HepG2 (cell line): Measurements from ENCODE around the gene PIP4K2B. TPM values are rescaled to one million over a fixed set of nuclear protein-coding genes. Genes with fewer than 3 reads are reported as not detected.

Experiments
- BRCA1 ChIP-seq: sonication (generic); formaldehyde crosslinking; IDR thresholded peaks from 2 replicates; pipeline ENCODE4 v1.4.0; 2020; ENCODE audit warnings: missing genetic modification reagents
- ELF1 ChIP-seq: sonication (generic); formaldehyde crosslinking; IDR thresholded peaks from 2 replicates; pipeline ENCODE4 v1.4.0; 2020; ENCODE audit warnings: missing genetic modification reagents
- GATAD1 ChIP-seq: IDR thresholded peaks from 2 replicates; pipeline ENCODE4 v1.6.1; 2016; ENCODE audit warnings: missing genetic modification reagents, missing compliant biosample characterization
- GATAD2A ChIP-seq: IDR thresholded peaks from 2 replicates; pipeline ENCODE4 v1.6.1; 2016
- HDAC1 ChIP-seq: sonication (generic); formaldehyde crosslinking; IDR thresholded peaks from 2 replicates; pipeline ENCODE4 v1.5.1; 2020; ENCODE audit warnings: mild to moderate bottlenecking, missing genetic modification reagents
- KAT7 ChIP-seq: IDR thresholded peaks from 2 replicates; pipeline ENCODE4 v1.6.1; 2018; ENCODE audit warnings: borderline replicate concordance, missing compliant biosample characterization
- NFE2L2 ChIP-seq: fragments of 150-350 bp; IDR thresholded peaks from 2 replicates; pipeline ENCODE4 v1.6.1; 2014; ENCODE audit warnings: low read length
- RBM39 ChIP-seq: fragments of 200-400 bp; formaldehyde crosslinking; IDR thresholded peaks from one replicate; pipeline ENCODE4 v1.6.1; 2018; ENCODE audit warnings: antibody characterized with exemption, mild to moderate bottlenecking, low read depth, low read length; ENCODE audit not compliant: poor library complexity, severe bottlenecking
- RFXANK ChIP-seq: IDR thresholded peaks from 2 replicates; pipeline ENCODE4 v1.6.1; 2016
- RNF219 ChIP-seq: sonication (generic); formaldehyde crosslinking; IDR thresholded peaks from 2 replicates; pipeline ENCODE4 v1.5.0; 2020; ENCODE audit warnings: mild to moderate bottlenecking, missing genetic modification reagents
- THAP11 ChIP-seq: IDR thresholded peaks from 2 replicates; pipeline ENCODE4 v1.6.1; 2016; ENCODE audit warnings: missing biosample characterization, missing genetic modification reagents
- ZFP90 ChIP-seq: sonication (generic); formaldehyde crosslinking; IDR thresholded peaks from 2 replicates; pipeline ENCODE4 v1.8.0; 2022; ENCODE audit warnings: missing genetic modification reagents, mild to moderate bottlenecking, inconsistent platforms, borderline replicate concordance
- ZNF10 ChIP-seq: sonication (generic); formaldehyde crosslinking; IDR thresholded peaks from 2 replicates; pipeline ENCODE4 v1.4.0; 2020; ENCODE audit warnings: mild to moderate bottlenecking, low read depth, missing genetic modification reagents, borderline replicate concordance
- ZNF550 ChIP-seq: sonication (generic); formaldehyde crosslinking; IDR thresholded peaks from 2 replicates; pipeline ENCODE4 v1.4.0; 2020; ENCODE audit warnings: mild to moderate bottlenecking, missing genetic modification reagents, borderline replicate concordance
- ZNF747 ChIP-seq: sonication (generic); formaldehyde crosslinking; IDR thresholded peaks from 2 replicates; pipeline ENCODE4 v1.8.1; 2023; ENCODE audit warnings: missing genetic modification reagents, mild to moderate bottlenecking, borderline replicate concordance
- ZSCAN21 ChIP-seq: sonication (generic); formaldehyde crosslinking; IDR thresholded peaks from 2 replicates; pipeline ENCODE4 v1.8.0; 2022; ENCODE audit warnings: mild to moderate bottlenecking, missing genetic modification reagents, moderate library complexity, borderline replicate concordance
- ZSCAN30 ChIP-seq: sonication (generic); formaldehyde crosslinking; IDR thresholded peaks from 2 replicates; pipeline ENCODE4 v1.5.0; 2020; ENCODE audit warnings: mild to moderate bottlenecking, missing genetic modification reagents
- polyA plus RNA-seq, 8 experiments: library from polyadenylated mRNA; depleted of rRNA in 3 of 8; stranded (reverse) in 7 of 8; unstranded in 1 of 8; fragments of >200 nt; fragmentation: Illumina TruSeq in 4 of 8; extraction: Trizol in 4 of 8; gene quantifications; 2 replicates each; pipeline versions ENCODE4 v1.2.1 to v1.2.3, GENCODE V29; 2011 to 2016; ENCODE audit warnings: low read depth in 4 of 8, missing spikeins in 1 of 8, mixed read lengths in 1 of 8; ENCODE audit not compliant: insufficient read depth in 1 of 8
- total RNA-seq, 5 experiments: library from RNA; depleted of rRNA; stranded (reverse); fragments of >200 nt; fragmentation: Illumina TruSeq; extraction: Trizol; gene quantifications; 2 replicates each; pipeline ENCODE4 v1.2.3, GENCODE V29; 2016; ENCODE audit warnings: low read depth in 1 of 5
- TF ChIP-seq, protein P1 (sequence below): sonication (generic); formaldehyde crosslinking; IDR thresholded peaks from 2 replicates; pipeline ENCODE4 v1.4.0; 2020; ENCODE audit warnings: mild to moderate bottlenecking, missing genetic modification reagents
- TF ChIP-seq, protein P2 (sequence below): sonication (generic); formaldehyde crosslinking; conservative IDR thresholded peaks from 2 replicates; pipeline ENCODE4 v1.8.1; 2023; ENCODE audit warnings: missing genetic modification reagents

The PIP4K2B gene
- total and polyA plus RNA-seq, 2 of the 13 experiments (the other 11 are each of a cell fraction or from before 2014, with no cell fraction given) = 20.4 to 54.0 TPM

DNA sequence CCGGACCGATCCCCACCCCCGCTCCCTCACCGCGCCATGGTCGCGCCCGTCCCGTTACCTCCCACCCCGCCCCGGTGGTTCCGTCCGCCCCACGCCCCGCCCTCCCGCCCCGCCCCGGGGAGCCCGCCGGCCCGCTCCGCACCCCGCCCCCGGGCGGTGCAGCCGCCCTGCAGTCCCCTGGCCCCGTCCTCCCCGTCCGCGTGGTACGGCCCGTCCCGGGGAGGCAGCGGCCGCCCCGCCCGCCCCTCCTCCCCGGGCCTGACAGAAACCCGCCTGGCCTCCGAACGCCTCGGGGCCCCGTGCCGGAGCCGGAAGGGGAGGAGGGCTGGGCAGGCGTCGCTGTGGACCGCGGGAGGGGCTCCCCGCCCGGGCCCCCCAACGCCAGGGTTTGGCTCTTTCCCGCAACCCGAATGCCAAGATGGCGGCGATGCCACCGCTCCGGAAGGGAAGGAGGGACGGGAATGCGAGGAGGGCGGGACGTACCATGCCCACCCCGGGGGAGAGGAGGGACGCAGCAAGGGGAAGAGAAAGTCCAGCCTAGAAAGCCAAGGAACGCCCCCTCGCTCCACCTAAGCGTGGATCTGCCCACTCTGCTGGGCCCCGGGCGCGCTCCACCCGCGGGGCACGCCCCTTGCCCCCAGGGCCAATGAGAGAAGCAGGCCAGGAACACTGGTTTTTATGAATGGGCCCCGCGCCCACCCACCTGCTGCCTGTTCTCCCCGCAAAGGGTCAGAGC, at the start of gene PIP4K2B (continued):
- TF ChIP-seq ZFP90 (CRISPR knock-in tag) (peak; percentile 96), HDAC1 (CRISPR knock-in tag) (peak; percentile 90; the same call in 1 of the 2 replicates), RBM39 (peak; percentile 96), RNF219 (CRISPR knock-in tag) (no peak), BRCA1 (CRISPR knock-in tag) (0 out of 2 replicates have a peak, but pooled peaks have one; percentile 34), KAT7 (CRISPR knock-in tag) (peak; percentile 82; the same call in 1 of the 2 replicates), ZNF10 (CRISPR knock-in tag) (no peak), ZSCAN21 (CRISPR knock-in tag) (peak; percentile 45; the same call in 1 of the 2 replicates), ZNF550 (CRISPR knock-in tag) (no peak), ELF1 (peak; percentile 84), ZNF747 (CRISPR knock-in tag) (peak; percentile 86; the same call in 1 of the 2 replicates), GATAD2A (peak; percentile 76), ZSCAN30 (CRISPR knock-in tag) (peak; percentile 56; the same call in 1 of the 2 replicates), GATAD1 (CRISPR knock-in tag) (peak; percentile 85), RFXANK (peak; percentile 45; the same call in 1 of the 2 replicates), THAP11 (CRISPR knock-in tag) (peak; percentile 89), NFE2L2 (no peak)
- TF ChIP-seq, protein P1, sequence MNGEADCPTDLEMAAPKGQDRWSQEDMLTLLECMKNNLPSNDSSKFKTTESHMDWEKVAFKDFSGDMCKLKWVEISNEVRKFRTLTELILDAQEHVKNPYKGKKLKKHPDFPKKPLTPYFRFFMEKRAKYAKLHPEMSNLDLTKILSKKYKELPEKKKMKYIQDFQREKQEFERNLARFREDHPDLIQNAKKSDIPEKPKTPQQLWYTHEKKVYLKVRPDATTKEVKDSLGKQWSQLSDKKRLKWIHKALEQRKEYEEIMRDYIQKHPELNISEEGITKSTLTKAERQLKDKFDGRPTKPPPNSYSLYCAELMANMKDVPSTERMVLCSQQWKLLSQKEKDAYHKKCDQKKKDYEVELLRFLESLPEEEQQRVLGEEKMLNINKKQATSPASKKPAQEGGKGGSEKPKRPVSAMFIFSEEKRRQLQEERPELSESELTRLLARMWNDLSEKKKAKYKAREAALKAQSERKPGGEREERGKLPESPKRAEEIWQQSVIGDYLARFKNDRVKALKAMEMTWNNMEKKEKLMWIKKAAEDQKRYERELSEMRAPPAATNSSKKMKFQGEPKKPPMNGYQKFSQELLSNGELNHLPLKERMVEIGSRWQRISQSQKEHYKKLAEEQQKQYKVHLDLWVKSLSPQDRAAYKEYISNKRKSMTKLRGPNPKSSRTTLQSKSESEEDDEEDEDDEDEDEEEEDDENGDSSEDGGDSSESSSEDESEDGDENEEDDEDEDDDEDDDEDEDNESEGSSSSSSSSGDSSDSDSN (CRISPR knock-in tag) = peak; percentile 27; the same call in 1 of the 2 replicates
- TF ChIP-seq, protein P2, sequence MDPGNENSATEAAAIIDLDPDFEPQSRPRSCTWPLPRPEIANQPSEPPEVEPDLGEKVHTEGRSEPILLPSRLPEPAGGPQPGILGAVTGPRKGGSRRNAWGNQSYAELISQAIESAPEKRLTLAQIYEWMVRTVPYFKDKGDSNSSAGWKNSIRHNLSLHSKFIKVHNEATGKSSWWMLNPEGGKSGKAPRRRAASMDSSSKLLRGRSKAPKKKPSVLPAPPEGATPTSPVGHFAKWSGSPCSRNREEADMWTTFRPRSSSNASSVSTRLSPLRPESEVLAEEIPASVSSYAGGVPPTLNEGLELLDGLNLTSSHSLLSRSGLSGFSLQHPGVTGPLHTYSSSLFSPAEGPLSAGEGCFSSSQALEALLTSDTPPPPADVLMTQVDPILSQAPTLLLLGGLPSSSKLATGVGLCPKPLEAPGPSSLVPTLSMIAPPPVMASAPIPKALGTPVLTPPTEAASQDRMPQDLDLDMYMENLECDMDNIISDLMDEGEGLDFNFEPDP = no peak
